H9 (cell line): ENCODE data around the gene TEX10. TPM values are rescaled to one million over a fixed set of nuclear protein-coding genes. Genes with fewer than 3 reads are reported as not detected.
"Not testable (repeated sequence)": the region's sequence is repeated elsewhere in the genome, so short reads cannot be mapped to it uniquely, and the experiment has no call there.

Experiments used
- DNase-seq: peaks from one replicate; pipeline ENCODE4 v3.0.0-alpha.2; 2017
- H2AFZ ChIP-seq: one replicate; pipeline ENCODE4 v1.6.1; 2013; ENCODE audit warnings: mild to moderate bottlenecking, low read length, control low read depth, moderate library complexity
- H2AK5ac ChIP-seq: 2 replicates; pipeline ENCODE4 v1.6.1; 2013; ENCODE audit warnings: low read length, control low read depth, mixed read lengths; ENCODE audit not compliant: insufficient read length
- H2BK120ac ChIP-seq: one replicate; pipeline ENCODE4 v1.6.1; 2013; ENCODE audit warnings: low read depth, mild to moderate bottlenecking, low read length, control low read depth, inconsistent platforms; ENCODE audit not compliant: poor library complexity, severe bottlenecking
- H2BK12ac ChIP-seq: 2 replicates; pipeline ENCODE4 v1.6.1; 2013; ENCODE audit warnings: low read length, control low read depth, mixed read lengths, low read depth; ENCODE audit not compliant: insufficient read length
- H2BK15ac ChIP-seq: 2 replicates; pipeline ENCODE4 v1.6.1; 2013; ENCODE audit warnings: low read depth, low read length, control low read depth
- H2BK20ac ChIP-seq: one replicate; pipeline ENCODE4 v1.6.1; 2013; ENCODE audit warnings: low read depth, mild to moderate bottlenecking, low read length, control low read depth, inconsistent platforms; ENCODE audit not compliant: poor library complexity, severe bottlenecking
- H2BK5ac ChIP-seq: 2 replicates; pipeline ENCODE4 v1.6.1; 2013; ENCODE audit warnings: low read length, control low read depth, mixed read lengths; ENCODE audit not compliant: insufficient read length
- H3K14ac ChIP-seq: 2 replicates; pipeline ENCODE4 v1.6.1; 2013; ENCODE audit warnings: low read length, control low read depth; ENCODE audit not compliant: insufficient read depth
- H3K18ac ChIP-seq: 2 replicates; pipeline ENCODE4 v1.6.1; 2013; ENCODE audit warnings: low read depth, mild to moderate bottlenecking, mixed read lengths, low read length, control low read depth; ENCODE audit not compliant: insufficient read length
- H3K23ac ChIP-seq: 2 replicates; pipeline ENCODE4 v1.6.1; 2013; ENCODE audit warnings: low read length, control low read depth, mixed read lengths, low read depth; ENCODE audit not compliant: insufficient read length
- H3K23me2 ChIP-seq: 2 replicates; pipeline ENCODE4 v1.6.1; 2013; ENCODE audit warnings: low read depth, mild to moderate bottlenecking, mixed read lengths, low read length, control low read depth; ENCODE audit not compliant: insufficient read length, poor library complexity, severe bottlenecking
- H3K27ac ChIP-seq: 2 replicates; pipeline ENCODE4 v1.5.1; 2013; ENCODE audit warnings: low read length, control low read depth, mixed read lengths, low read depth; ENCODE audit not compliant: insufficient read length
- H3K27me3 ChIP-seq: 2 replicates; pipeline ENCODE4 v1.6.1; 2013; ENCODE audit warnings: low read length, control low read depth, inconsistent platforms; ENCODE audit not compliant: insufficient read depth
- H3K4ac ChIP-seq: 2 replicates; pipeline ENCODE4 v1.6.1; 2013; ENCODE audit warnings: low read depth, mild to moderate bottlenecking, control low read depth, inconsistent platforms, low read length, moderate library complexity
- H3K4me1 ChIP-seq: 2 replicates; pipeline ENCODE4 v1.6.1; 2013; ENCODE audit warnings: low read length, control low read depth, inconsistent platforms; ENCODE audit not compliant: insufficient read depth
- H3K4me2 ChIP-seq: 2 replicates; pipeline ENCODE4 v1.6.1; 2013; ENCODE audit warnings: low read length, control low read depth, mixed read lengths; ENCODE audit not compliant: insufficient read length, insufficient read depth
- H3K56ac ChIP-seq: 2 replicates; pipeline ENCODE4 v1.6.1; 2013; ENCODE audit warnings: low read depth, mild to moderate bottlenecking, mixed read lengths, low read length, control low read depth; ENCODE audit not compliant: insufficient read length
- H3K79me1 ChIP-seq: 2 replicates; pipeline ENCODE4 v1.6.1; 2013; ENCODE audit warnings: low read depth, mild to moderate bottlenecking, moderate library complexity, low read length, control low read depth, inconsistent platforms; ENCODE audit not compliant: insufficient read depth, poor library complexity, severe bottlenecking
- H3K79me2 ChIP-seq: 2 replicates; pipeline ENCODE4 v1.6.1; 2013; ENCODE audit warnings: low read length, control low read depth, inconsistent platforms; ENCODE audit not compliant: insufficient read depth
- H3K9ac ChIP-seq: 2 replicates; pipeline ENCODE4 v1.6.1; 2013; ENCODE audit warnings: low read length, control low read depth, mixed read lengths; ENCODE audit not compliant: insufficient read length; ENCODE audit errors: extremely low read depth
- H3K9me3 ChIP-seq: one replicate; pipeline ENCODE4 v1.6.1; 2013; ENCODE audit warnings: low read depth, low read length, inconsistent platforms; ENCODE audit not compliant: control insufficient read depth
- H3T11ph ChIP-seq: one replicate; pipeline ENCODE4 v1.6.1; 2013; ENCODE audit warnings: mild to moderate bottlenecking, low read length, control low read depth, inconsistent platforms
- H4K20me1 ChIP-seq: one replicate; pipeline ENCODE4 v1.6.1; 2013; ENCODE audit not compliant: control insufficient read depth, insufficient read length, insufficient read depth
- H4K5ac ChIP-seq: 2 replicates; pipeline ENCODE4 v1.6.1; 2013; ENCODE audit warnings: low read depth, mild to moderate bottlenecking, mixed read lengths, low read length, control low read depth; ENCODE audit not compliant: insufficient read length
- H4K8ac ChIP-seq: replicated peaks from 2 replicates; pipeline ENCODE4 v1.6.1; 2013; ENCODE audit warnings: low read length, control low read depth, mixed read lengths, low read depth; ENCODE audit not compliant: insufficient read length
- H4K91ac ChIP-seq: 2 replicates; pipeline ENCODE4 v1.6.1; 2013; ENCODE audit warnings: low read depth, mild to moderate bottlenecking, moderate library complexity, mixed read lengths, low read length, control low read depth; ENCODE audit not compliant: insufficient read length
- H3K27ac Mint-ChIP-seq, 3 experiments: 2 replicates in 2 of 3; 3 replicates in 1 of 3; pipeline ENCODE4 v1.8.0; 2020 to 2021; ENCODE audit warnings: mixed read lengths in 3 of 3, mild to moderate bottlenecking in 1 of 3, moderate library complexity in 1 of 3
- H3K27me3 Mint-ChIP-seq: 2 replicates; pipeline ENCODE4 v1.8.0; 2021; ENCODE audit warnings: low read depth, mild to moderate bottlenecking, moderate library complexity, mixed read lengths
- H3K36me3 Mint-ChIP-seq, 3 experiments: 2 replicates in 2 of 3; 3 replicates in 1 of 3; pipeline ENCODE4 v1.8.0; 2020 to 2021; ENCODE audit warnings: low read depth in 3 of 3, mixed read lengths in 3 of 3; ENCODE audit not compliant: insufficient read depth in 1 of 3
- H3K4me1 Mint-ChIP-seq, 2 experiments: 2 replicates each; pipeline ENCODE4 v1.8.0; 2020; ENCODE audit warnings: mixed read lengths in 2 of 2
- H3K4me3 Mint-ChIP-seq, 2 experiments: 2 replicates in 1 of 2; 3 replicates in 1 of 2; pipeline ENCODE4 v1.8.0; 2020 to 2021; ENCODE audit warnings: mild to moderate bottlenecking in 2 of 2, mixed read lengths in 2 of 2, moderate library complexity in 1 of 2
- H3K9me3 Mint-ChIP-seq, 2 experiments: 2 replicates in 1 of 2; 3 replicates in 1 of 2; pipeline ENCODE4 v1.8.0; 2020; ENCODE audit warnings: mild to moderate bottlenecking in 2 of 2, mixed read lengths in 2 of 2, moderate library complexity in 1 of 2
- WGBS: extraction: QIAGEN DNeasy Blood & Tissue Kit; methylation state at CpG from one replicate; pipeline ENCODE4 v1.1.7; 2013; ENCODE audit warnings: missing lambda C conversion rate, low lambda C conversion rate, mixed read lengths; ENCODE audit not compliant: insufficient read length; ENCODE audit errors: extremely low coverage; 5-methylcytosine and 5-hydroxymethylcytosine counted together
- total RNA-seq: library from RNA; stranded (reverse); gene quantifications from 2 replicates; pipeline ENCODE4 v1.2.1, GENCODE V29; 2021
- TF ChIP-seq, protein P1 (sequence below): fragments of 200-600 bp; sonication (generic); conservative IDR thresholded peaks from 3 replicates; pipeline ENCODE4 v1.8.0; 2021; ENCODE audit warnings: antibody characterized with exemption, mild to moderate bottlenecking

TEX10 gene
- total RNA-seq, 1 experiment from 2014 or later: 70.8 TPM

DNA sequence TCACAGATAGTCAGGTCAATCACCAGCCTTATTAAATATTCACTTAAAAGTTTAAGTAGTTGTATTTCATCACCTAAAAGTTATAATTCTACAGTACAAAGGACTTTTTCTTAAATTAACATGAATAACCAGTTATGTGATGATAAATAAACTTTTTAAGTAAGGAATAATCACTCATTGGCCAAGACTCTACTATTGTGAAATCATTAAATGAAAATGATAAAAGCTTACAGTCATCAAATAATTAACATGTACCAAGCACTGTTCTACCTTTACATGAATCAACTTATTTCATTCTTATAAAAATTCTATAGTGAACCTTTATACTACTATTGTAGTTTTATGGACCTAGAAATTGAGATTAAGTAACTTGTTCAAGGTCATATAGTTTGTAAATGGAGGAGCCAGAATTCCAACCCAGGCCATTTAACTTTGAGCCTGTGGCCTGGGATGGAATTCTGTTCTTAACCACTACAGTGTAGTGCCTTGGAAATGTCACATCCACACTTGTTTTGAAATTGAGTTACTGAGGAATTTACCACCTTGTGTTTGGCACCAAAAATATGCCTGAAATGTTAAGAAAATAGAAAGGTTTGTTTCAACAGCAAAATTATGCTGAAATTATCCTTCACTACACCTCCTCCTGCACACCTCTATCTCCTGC is 41.4 kb upstream of the TEX10 start:
- no peaks in the 10 kb centered on the region for H4K20me1 ChIP-seq
- H3K18ac ChIP-seq: no peak overlapping the region
- H3K4me2 ChIP-seq: no peak overlapping the region
- no peak overlapping the region for H2BK5ac ChIP-seq
- no peak overlapping the region for H4K8ac ChIP-seq
- H2BK12ac ChIP-seq: no peak overlapping the region
- H3K36me3 Mint-ChIP-seq: peaks cover 14 to 26% (median 21%) of the 10 kb centered on the region in 3 experiments
- H3K4me1 Mint-ChIP-seq: peaks cover 8 to 10% of the 10 kb centered on the region in 2 experiments
- H3K79me1 ChIP-seq: no peaks in the 10 kb centered on the region
- no peak overlapping the region for H2BK20ac ChIP-seq
- no peaks in the 10 kb centered on the region for H3K23me2 ChIP-seq
- no peaks in the 10 kb centered on the region for H3K9me3 ChIP-seq
- no peak overlapping the region for H4K91ac ChIP-seq
- no peak overlapping the region for H4K5ac ChIP-seq
- no peaks in the 10 kb centered on the region for H3K79me2 ChIP-seq
- TF ChIP-seq, protein P1, sequence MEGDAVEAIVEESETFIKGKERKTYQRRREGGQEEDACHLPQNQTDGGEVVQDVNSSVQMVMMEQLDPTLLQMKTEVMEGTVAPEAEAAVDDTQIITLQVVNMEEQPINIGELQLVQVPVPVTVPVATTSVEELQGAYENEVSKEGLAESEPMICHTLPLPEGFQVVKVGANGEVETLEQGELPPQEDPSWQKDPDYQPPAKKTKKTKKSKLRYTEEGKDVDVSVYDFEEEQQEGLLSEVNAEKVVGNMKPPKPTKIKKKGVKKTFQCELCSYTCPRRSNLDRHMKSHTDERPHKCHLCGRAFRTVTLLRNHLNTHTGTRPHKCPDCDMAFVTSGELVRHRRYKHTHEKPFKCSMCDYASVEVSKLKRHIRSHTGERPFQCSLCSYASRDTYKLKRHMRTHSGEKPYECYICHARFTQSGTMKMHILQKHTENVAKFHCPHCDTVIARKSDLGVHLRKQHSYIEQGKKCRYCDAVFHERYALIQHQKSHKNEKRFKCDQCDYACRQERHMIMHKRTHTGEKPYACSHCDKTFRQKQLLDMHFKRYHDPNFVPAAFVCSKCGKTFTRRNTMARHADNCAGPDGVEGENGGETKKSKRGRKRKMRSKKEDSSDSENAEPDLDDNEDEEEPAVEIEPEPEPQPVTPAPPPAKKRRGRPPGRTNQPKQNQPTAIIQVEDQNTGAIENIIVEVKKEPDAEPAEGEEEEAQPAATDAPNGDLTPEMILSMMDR: no peak
- no peak overlapping the region for H3T11ph ChIP-seq
- H3K56ac ChIP-seq: no peak overlapping the region
- H2AK5ac ChIP-seq: no peak overlapping the region
- no peaks in the 10 kb centered on the region for H3K27me3 ChIP-seq
- H3K27ac Mint-ChIP-seq: no peak overlapping the region
- H3K4me3 Mint-ChIP-seq: no peak overlapping the region
- H3K4ac ChIP-seq: no peak overlapping the region
- no peak overlapping the region for H3K14ac ChIP-seq
- DNase-seq: no peak
- no peak overlapping the region for H2AFZ ChIP-seq
- no peak overlapping the region for H3K9ac ChIP-seq
- no peaks in the 10 kb centered on the region for H3K27me3 Mint-ChIP-seq
- peaks cover 18 to 22% of the 10 kb centered on the region in 2 experiments for H3K9me3 Mint-ChIP-seq
- H2BK120ac ChIP-seq: no peak overlapping the region
- no peak overlapping the region for H3K27ac ChIP-seq
- no peak overlapping the region for H2BK15ac ChIP-seq
- 0 out of 2 replicates have a peak, but pooled peaks cover under 1% of the 10 kb centered on the region for H3K4me1 ChIP-seq
- no peak overlapping the region for H3K23ac ChIP-seq

DNA sequence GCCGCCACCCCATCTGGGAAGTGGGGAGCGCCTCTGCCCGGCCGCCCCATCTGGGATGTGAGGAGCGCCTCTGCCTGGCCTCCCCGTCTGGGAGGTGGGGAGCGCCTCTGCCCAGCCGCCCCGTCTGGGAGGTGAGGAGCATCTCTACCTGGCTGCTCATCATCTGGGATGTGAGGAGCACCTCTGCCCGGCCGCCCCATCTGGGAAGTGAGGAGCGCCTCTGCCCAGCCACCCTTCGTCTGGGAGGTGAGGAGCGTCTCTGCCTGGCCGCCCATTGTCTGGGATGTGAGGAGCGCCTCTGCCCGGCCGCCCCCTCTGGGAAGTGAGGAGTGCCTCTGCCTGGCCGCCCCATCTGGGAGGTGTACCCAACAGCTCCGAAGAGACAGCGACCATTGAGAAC is 40.2 kb upstream of the TEX10 start:
- H2AFZ ChIP-seq, H3K4me1 ChIP-seq, H3K27me3 Mint-ChIP-seq: not testable (repeated sequence)

More for the DNA sequence above, 40.2 kb upstream of the TEX10 start:
- H3K9ac ChIP-seq, H2BK120ac ChIP-seq, H3K18ac ChIP-seq, H3K27me3 ChIP-seq, H3K79me2 ChIP-seq, H3K9me3 ChIP-seq, H3K4me3 Mint-ChIP-seq, H3K23ac ChIP-seq, H3K56ac ChIP-seq, H3K79me1 ChIP-seq, H2BK12ac ChIP-seq, H3K4ac ChIP-seq, H2AK5ac ChIP-seq, H2BK15ac ChIP-seq, H3K23me2 ChIP-seq, H3K4me2 ChIP-seq, H3K27ac ChIP-seq, H3K27ac Mint-ChIP-seq, H3T11ph ChIP-seq, H2BK5ac ChIP-seq, H2BK20ac ChIP-seq, DNase-seq, H4K8ac ChIP-seq, H4K20me1 ChIP-seq, H4K91ac ChIP-seq, H3K14ac ChIP-seq, H4K5ac ChIP-seq: not testable (repeated sequence)
- H3K36me3 Mint-ChIP-seq: peaks cover 17 to 26% (median 21%) of the 10 kb centered on the region in 3 experiments
- H3K9me3 Mint-ChIP-seq: peaks cover 18 to 22% of the 10 kb centered on the region in 2 experiments
- peaks cover 13 to 16% of the 10 kb centered on the region in 2 experiments for H3K4me1 Mint-ChIP-seq
- no CpG with 5 or more reads among the region's 21 CpGs for WGBS
